Stimulated activated effector memory CD8-positive, alpha-beta T cell treated with anti-CD3 and anti-CD28 coated beads, Interleukin-12 subunit alpha, Interleukin-12 subunit beta, amount 100 ng/mL, for 72 hours (primary cell): ENCODE data around the gene MBNL2.

Experiments used
- ATAC-seq: fragments of 150-1000 bp; cut with Tn5 transposase; 2 replicates; pipeline ENCODE4 v1.10.0; 2021
- DNase-seq, 2 donors: peaks; one replicate each; pipeline ENCODE4 v3.0.0; 2021 to 2022; ENCODE audit warnings: low spot score in 2 of 2
- H3K27ac Mint-ChIP-seq: one replicate; pipeline ENCODE4 v1.8.0; 2022; ENCODE audit warnings: mild to moderate bottlenecking, mixed read lengths
- H3K36me3 Mint-ChIP-seq: one replicate; pipeline ENCODE4 v1.8.0; 2022; ENCODE audit warnings: mild to moderate bottlenecking, mixed read lengths
- H3K4me1 Mint-ChIP-seq: one replicate; pipeline ENCODE4 v1.8.0; 2022; ENCODE audit warnings: mixed read lengths
- H3K4me3 Mint-ChIP-seq: one replicate; pipeline ENCODE4 v1.8.0; 2022; ENCODE audit warnings: mild to moderate bottlenecking, mixed read lengths
- H3K9me3 Mint-ChIP-seq: one replicate; pipeline ENCODE4 v1.8.0; 2022; ENCODE audit warnings: mixed read lengths

The MBNL2 gene

GRCh38 chr13:97335488-97336134 lies 113.5 kb downstream of the MBNL2 start:
- ATAC-seq (no peak), DNase-seq (no peak)
- no peaks in the 10 kb centered on the region for H3K4me1 Mint-ChIP-seq
- H3K27ac Mint-ChIP-seq = no peak overlapping the region
- H3K36me3 Mint-ChIP-seq = peaks cover 15% of the 10 kb centered on the region
- H3K4me3 Mint-ChIP-seq = no peak overlapping the region
- H3K9me3 Mint-ChIP-seq = no peaks in the 10 kb centered on the region

GRCh38 chr13:97337985-97338499 lies 115.9 kb downstream of the MBNL2 start:
- no peaks in the 10 kb centered on the region for H3K9me3 Mint-ChIP-seq
- ATAC-seq (no peak), DNase-seq (no peak)
- H3K36me3 Mint-ChIP-seq = peaks cover 17% of the 10 kb centered on the region
- H3K4me3 Mint-ChIP-seq = no peak overlapping the region
- H3K4me1 Mint-ChIP-seq = peaks cover 1% of the 10 kb centered on the region
- H3K27ac Mint-ChIP-seq = no peak overlapping the region

GRCh38 chr13:97338571-97338970 lies 116.4 kb downstream of the MBNL2 start:
- DNase-seq (no peak), ATAC-seq (no peak)
- H3K36me3 Mint-ChIP-seq = peaks cover 23% of the 10 kb centered on the region
- no peaks in the 10 kb centered on the region for H3K9me3 Mint-ChIP-seq
- H3K4me1 Mint-ChIP-seq = peaks cover 6% of the 10 kb centered on the region
- no peak overlapping the region for H3K27ac Mint-ChIP-seq
- no peak overlapping the region for H3K4me3 Mint-ChIP-seq

GRCh38 chr13:97339019-97339987 lies 117.2 kb downstream of the MBNL2 start:
- H3K36me3 Mint-ChIP-seq = peaks cover 25% of the 10 kb centered on the region
- ATAC-seq = peak; percentile 39
- H3K27ac Mint-ChIP-seq = no peak overlapping the region

GRCh38 chr13:97339988-97340749 lies 118.0 kb downstream of the MBNL2 start:
- DNase-seq = no peak
- Mint-ChIP-seq H3K4me1 (peaks cover 7% of the 10 kb centered on the region), H3K36me3 (peaks cover 25% of the 10 kb centered on the region), H3K4me3 (peak overlapping the region; percentile 8), H3K27ac (no peak overlapping the region), H3K9me3 (no peaks in the 10 kb centered on the region)
- ATAC-seq = no peak

More at GRCh38 chr13:97339019-97339987, 117.2 kb downstream of the MBNL2 start:
- DNase-seq = no peak
- Mint-ChIP-seq H3K4me1 (peaks cover 7% of the 10 kb centered on the region), H3K9me3 (no peaks in the 10 kb centered on the region), H3K4me3 (peak overlapping the region; percentile 8)

GRCh38 chr13:97341135-97341534 lies 119.0 kb downstream of the MBNL2 start:
- Mint-ChIP-seq H3K27ac (no peak overlapping the region), H3K4me3 (no peak overlapping the region), H3K36me3 (peaks cover 28% of the 10 kb centered on the region), H3K4me1 (peaks cover 7% of the 10 kb centered on the region), H3K9me3 (no peaks in the 10 kb centered on the region)
- DNase-seq (no peak), ATAC-seq (no peak)

- Mint-ChIP-seq H3K4me1 (peaks cover 7% of the 10 kb centered on the region), H3K4me3 (no peak overlapping the region), H3K36me3 (peaks cover 36% of the 10 kb centered on the region), H3K27ac (no peak overlapping the region), H3K9me3 (no peaks in the 10 kb centered on the region)
- ATAC-seq = no peak
- DNase-seq = no peak
These were observed 120.0 kb downstream of the MBNL2 start for GRCh38 chr13:97342136-97342535.

GRCh38 chr13:97342936-97343335 lies 120.8 kb downstream of the MBNL2 start:
- peaks cover 44% of the 10 kb centered on the region for H3K36me3 Mint-ChIP-seq
- DNase-seq (no peak), ATAC-seq (no peak)
- H3K27ac Mint-ChIP-seq = peak overlapping the region; percentile 10
- peaks cover 7% of the 10 kb centered on the region for H3K4me1 Mint-ChIP-seq
- H3K4me3 Mint-ChIP-seq = no peak overlapping the region
- H3K9me3 Mint-ChIP-seq = no peaks in the 10 kb centered on the region

GRCh38 chr13:97344265-97345175 lies 122.4 kb downstream of the MBNL2 start:
- peaks cover 57% of the 10 kb centered on the region for H3K36me3 Mint-ChIP-seq
- ATAC-seq (peak; percentile 67), DNase-seq (peak in 1 of 2 donors; percentile 56)
- no peak overlapping the region for H3K4me3 Mint-ChIP-seq
- H3K27ac Mint-ChIP-seq = no peak overlapping the region
- peaks cover 7% of the 10 kb centered on the region for H3K4me1 Mint-ChIP-seq
- H3K9me3 Mint-ChIP-seq = no peaks in the 10 kb centered on the region

GRCh38 chr13:97346097-97346496 lies 124.0 kb downstream of the MBNL2 start:
- H3K27ac Mint-ChIP-seq = no peak overlapping the region
- no peaks in the 10 kb centered on the region for H3K9me3 Mint-ChIP-seq
- H3K36me3 Mint-ChIP-seq = peaks cover 64% of the 10 kb centered on the region
- ATAC-seq = no peak
- H3K4me3 Mint-ChIP-seq = no peak overlapping the region
- no peak for DNase-seq
- peaks cover 7% of the 10 kb centered on the region for H3K4me1 Mint-ChIP-seq

- H3K4me3 Mint-ChIP-seq = no peak overlapping the region
- DNase-seq (no peak), ATAC-seq (no peak)
- peaks cover 64% of the 10 kb centered on the region for H3K36me3 Mint-ChIP-seq
- no peak overlapping the region for H3K27ac Mint-ChIP-seq
- H3K4me1 Mint-ChIP-seq = peaks cover 7% of the 10 kb centered on the region
- no peaks in the 10 kb centered on the region for H3K9me3 Mint-ChIP-seq
These were observed 124.6 kb downstream of the MBNL2 start for GRCh38 chr13:97346561-97347254.

GRCh38 chr13:97347255-97347932 lies 125.3 kb downstream of the MBNL2 start:
- Mint-ChIP-seq H3K27ac (no peak overlapping the region), H3K9me3 (no peaks in the 10 kb centered on the region), H3K36me3 (peaks cover 64% of the 10 kb centered on the region), H3K4me1 (peaks cover 7% of the 10 kb centered on the region), H3K4me3 (no peak overlapping the region)
- no peak for ATAC-seq
- DNase-seq = no peak

- no peak for ATAC-seq
- Mint-ChIP-seq H3K9me3 (no peaks in the 10 kb centered on the region), H3K36me3 (peaks cover 56% of the 10 kb centered on the region), H3K4me1 (no peaks in the 10 kb centered on the region), H3K27ac (no peak overlapping the region), H3K4me3 (no peak overlapping the region)
- no peak for DNase-seq
These were observed 126.5 kb downstream of the MBNL2 start for GRCh38 chr13:97348569-97349100.
